ENCODE measurements around the gene SLC6A15. TPM values are rescaled to one million over a fixed set of nuclear protein-coding genes. Genes with fewer than 3 reads are reported as not detected.
A peak's percentile ranks its signal among the peaks of the same experiment; 100 is the strongest.

SLC6A15 gene
- total and polyA plus RNA-seq, 4 donors, result not detected

DNA sequence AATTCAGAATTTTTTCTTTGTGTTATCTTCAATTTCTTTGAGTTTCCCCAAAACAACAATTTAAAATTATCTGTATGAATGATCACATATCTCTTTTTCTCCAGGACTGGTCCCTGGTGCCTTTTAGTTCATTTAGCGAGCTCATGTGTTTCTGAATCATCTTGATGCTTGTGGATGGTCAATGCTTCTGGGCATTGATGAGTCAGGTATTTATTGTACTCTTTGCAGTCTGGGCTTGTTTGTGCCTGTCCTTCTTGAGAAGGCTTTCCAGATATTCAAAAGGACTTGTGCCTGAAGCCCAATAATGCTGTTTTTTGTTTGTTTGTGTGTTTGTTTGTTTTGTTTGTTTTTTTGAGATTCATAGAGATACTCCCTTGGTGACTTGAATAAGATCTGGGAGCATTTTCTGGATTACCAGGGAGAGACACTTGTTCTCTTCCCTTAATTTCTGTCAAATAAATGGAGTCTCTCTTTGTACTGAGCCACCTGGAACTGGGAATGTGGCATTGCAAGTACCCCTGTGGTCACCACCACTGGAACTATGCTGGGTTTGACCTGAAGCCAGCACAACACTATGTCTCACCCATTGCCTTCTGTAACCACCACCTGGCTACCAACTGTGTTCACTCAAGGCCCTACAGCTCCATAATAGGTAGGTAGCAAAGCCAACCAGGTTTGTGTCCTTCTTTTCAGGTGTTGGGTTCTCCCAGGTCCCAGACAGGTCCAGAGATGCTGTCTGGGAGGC, 56.3 kb downstream of the SLC6A15 start:
- Histone ChIP-seq H3K27me3 (ENCODE audit: control insufficient read depth in 4 of 4, insufficient read depth in 4 of 4, low read length in 3 of 4) (peaks cover 0 to 4% (median 0%) of the 10 kb centered on the region in 4 donors), H3K27ac (ENCODE audit: low read depth in 1 of 2, low read length in 2 of 2) (no peak overlapping the region), H3K4me3 (ENCODE audit: low read depth in 1 of 3, low read length in 3 of 3) (no peak overlapping the region), H3K9me3 (ENCODE audit: control insufficient read depth in 4 of 4, low read length in 3 of 4) (no peaks in the 10 kb centered on the region), H3K4me1 (ENCODE audit: control insufficient read depth in 4 of 4, insufficient read depth in 4 of 4, low read length in 3 of 4) (no peaks in the 10 kb centered on the region), H3K36me3 (ENCODE audit: control insufficient read depth in 4 of 4, insufficient read depth in 3 of 4, low read depth in 1 of 4, low read length in 3 of 4) (no peaks in the 10 kb centered on the region), H3K9ac (ENCODE audit: low read depth in 1 of 2, low read length in 2 of 2) (no peak overlapping the region)
- TF ChIP-seq HNF4A (conservative IDR thresholded peaks at IDR 0.05), result no peak
- TF ChIP-seq, protein P1, sequence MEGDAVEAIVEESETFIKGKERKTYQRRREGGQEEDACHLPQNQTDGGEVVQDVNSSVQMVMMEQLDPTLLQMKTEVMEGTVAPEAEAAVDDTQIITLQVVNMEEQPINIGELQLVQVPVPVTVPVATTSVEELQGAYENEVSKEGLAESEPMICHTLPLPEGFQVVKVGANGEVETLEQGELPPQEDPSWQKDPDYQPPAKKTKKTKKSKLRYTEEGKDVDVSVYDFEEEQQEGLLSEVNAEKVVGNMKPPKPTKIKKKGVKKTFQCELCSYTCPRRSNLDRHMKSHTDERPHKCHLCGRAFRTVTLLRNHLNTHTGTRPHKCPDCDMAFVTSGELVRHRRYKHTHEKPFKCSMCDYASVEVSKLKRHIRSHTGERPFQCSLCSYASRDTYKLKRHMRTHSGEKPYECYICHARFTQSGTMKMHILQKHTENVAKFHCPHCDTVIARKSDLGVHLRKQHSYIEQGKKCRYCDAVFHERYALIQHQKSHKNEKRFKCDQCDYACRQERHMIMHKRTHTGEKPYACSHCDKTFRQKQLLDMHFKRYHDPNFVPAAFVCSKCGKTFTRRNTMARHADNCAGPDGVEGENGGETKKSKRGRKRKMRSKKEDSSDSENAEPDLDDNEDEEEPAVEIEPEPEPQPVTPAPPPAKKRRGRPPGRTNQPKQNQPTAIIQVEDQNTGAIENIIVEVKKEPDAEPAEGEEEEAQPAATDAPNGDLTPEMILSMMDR (IDR thresholded peaks at IDR 0.05; ENCODE audit: low read depth, low read length, missing input control), result no peak
- TF ChIP-seq FOXA1 (IDR thresholded peaks at IDR 0.05), result no peak
- no peak for TF ChIP-seq EGR1 (IDR thresholded peaks at IDR 0.05; ENCODE audit: low read depth in 2 of 2)
- WGBS, result 70% methylated on average over 1 of the region's 1 CpG
- no peak for DNase-seq (ENCODE audit: low spot score)

DNA sequence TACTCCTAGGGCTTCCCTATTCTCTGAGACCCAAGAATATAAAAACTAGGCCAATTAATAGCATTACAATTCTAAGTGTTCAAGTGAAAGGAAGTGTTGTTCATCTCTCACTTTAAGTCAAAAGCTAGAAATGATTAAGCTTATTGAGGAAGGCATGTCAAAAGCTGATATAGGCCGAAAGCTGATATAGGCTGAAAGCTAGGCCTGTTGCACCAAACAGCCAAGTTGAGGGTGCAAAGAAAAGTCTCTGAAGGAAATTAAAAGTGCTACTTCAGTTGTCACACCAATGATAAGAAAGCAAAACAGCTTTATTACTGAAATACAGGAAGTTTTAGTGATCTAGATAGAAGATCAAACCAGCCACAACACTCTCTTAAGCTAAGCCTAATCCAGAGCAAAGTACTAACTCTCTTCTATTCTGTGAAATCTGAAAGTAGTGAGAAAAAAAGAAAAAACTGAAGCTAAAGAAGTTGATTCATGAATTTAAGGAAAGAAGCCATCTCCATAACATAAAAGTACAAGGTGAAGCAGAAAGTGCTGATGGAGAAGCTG, 68.9 kb downstream of the SLC6A15 start:
- H3K36me3 ChIP-seq (ENCODE audit: control insufficient read depth in 4 of 4, insufficient read depth in 3 of 4, low read depth in 1 of 4, low read length in 3 of 4), result no peaks in the 10 kb centered on the region
- no peak for DNase-seq (ENCODE audit: low spot score)
- no peak overlapping the region for H3K9ac ChIP-seq (ENCODE audit: low read depth in 1 of 2, low read length in 2 of 2)
- no peak overlapping the region for H3K4me3 ChIP-seq (ENCODE audit: low read depth in 1 of 3, low read length in 3 of 3)
- H3K9me3 ChIP-seq (ENCODE audit: control insufficient read depth in 4 of 4, low read length in 3 of 4), result no peaks in the 10 kb centered on the region
- H3K27me3 ChIP-seq (ENCODE audit: control insufficient read depth in 4 of 4, insufficient read depth in 4 of 4, low read length in 3 of 4), result no peaks in the 10 kb centered on the region
- H3K27ac ChIP-seq (ENCODE audit: low read depth in 1 of 2, low read length in 2 of 2), result no peak overlapping the region
- 86% methylated on average over 1 of the region's 1 CpG for WGBS
- TF ChIP-seq, protein P2, sequence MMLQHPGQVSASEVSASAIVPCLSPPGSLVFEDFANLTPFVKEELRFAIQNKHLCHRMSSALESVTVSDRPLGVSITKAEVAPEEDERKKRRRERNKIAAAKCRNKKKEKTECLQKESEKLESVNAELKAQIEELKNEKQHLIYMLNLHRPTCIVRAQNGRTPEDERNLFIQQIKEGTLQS (IDR thresholded peaks at IDR 0.05), result no peak
- no peak for TF ChIP-seq FOXA1 (IDR thresholded peaks at IDR 0.05)
- H3K4me1 ChIP-seq (ENCODE audit: control insufficient read depth in 4 of 4, insufficient read depth in 4 of 4, low read length in 3 of 4), result no peaks in the 10 kb centered on the region

DNA sequence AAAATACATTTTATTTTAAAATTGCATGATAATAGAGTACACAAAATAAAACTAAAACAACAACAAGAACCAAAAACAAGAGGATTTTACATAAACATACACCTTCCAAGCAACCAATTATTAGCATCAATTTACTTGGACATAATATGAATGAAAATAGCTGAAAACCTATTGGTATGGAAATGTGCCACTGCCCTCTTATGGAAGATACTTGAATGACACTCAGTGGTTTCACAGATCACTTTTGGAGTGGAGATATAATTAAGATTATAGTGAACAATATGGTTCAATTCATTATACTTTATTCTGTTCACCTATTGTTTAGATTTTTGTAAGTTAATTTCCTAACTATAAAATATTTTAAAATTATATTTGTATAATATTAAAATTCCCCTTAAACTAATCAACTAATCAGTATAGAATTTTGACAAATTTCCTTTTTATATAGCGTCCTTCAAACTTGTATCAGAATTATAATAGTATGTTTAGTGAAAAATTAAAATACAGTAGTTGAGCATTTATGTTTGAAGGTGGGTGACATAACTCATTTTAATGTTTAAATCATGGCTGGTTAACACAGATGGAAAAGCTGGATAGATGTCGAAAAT, 70.1 kb downstream of the SLC6A15 start:
- no peak overlapping the region for H3K4me3 ChIP-seq (ENCODE audit: low read depth in 1 of 3, low read length in 3 of 3)
- TF ChIP-seq, protein P1 (IDR thresholded peaks at IDR 0.05; ENCODE audit: low read depth, low read length, missing input control), result peak; percentile 48
- TF ChIP-seq RAD21 (IDR thresholded peaks at IDR 0.05), result peak; percentile 59 to 75
- no peak for TF ChIP-seq HNF4A (conservative IDR thresholded peaks at IDR 0.05)
- no peaks in the 10 kb centered on the region for H3K36me3 ChIP-seq (ENCODE audit: control insufficient read depth in 4 of 4, insufficient read depth in 3 of 4, low read depth in 1 of 4, low read length in 3 of 4)
- H3K27me3 ChIP-seq (ENCODE audit: control insufficient read depth in 4 of 4, insufficient read depth in 4 of 4, low read length in 3 of 4), result no peaks in the 10 kb centered on the region
- no peaks in the 10 kb centered on the region for H3K9me3 ChIP-seq (ENCODE audit: control insufficient read depth in 4 of 4, low read length in 3 of 4)
- 93% methylated on average over 2 of the region's 2 CpGs for WGBS
- H3K9ac ChIP-seq (ENCODE audit: low read depth in 1 of 2, low read length in 2 of 2), result no peak overlapping the region
- no peak overlapping the region for H3K27ac ChIP-seq (ENCODE audit: low read depth in 1 of 2, low read length in 2 of 2)
- DNase-seq (ENCODE audit: low spot score), result no peak
- no peaks in the 10 kb centered on the region for H3K4me1 ChIP-seq (ENCODE audit: control insufficient read depth in 4 of 4, insufficient read depth in 4 of 4, low read length in 3 of 4)

Data from liver (tissue), 9 donors.